ENCODE measurements around the gene IQCN. TPM values are rescaled to one million over a fixed set of nuclear protein-coding genes. Genes with fewer than 3 reads are reported as not detected.
A peak's percentile ranks its signal among the peaks of the same experiment; 100 is the strongest.

Gene IQCN
- total and polyA plus RNA-seq, 2 experiments from 2014 or later = 0.35 TPM; not detected in 1

- Histone ChIP-seq H3K27me3 (ENCODE audit: insufficient read depth) (no peaks in the 10 kb centered on the region), H3K4me1 (ENCODE audit: insufficient read depth) (peaks cover 12% of the 10 kb centered on the region; the same call in 1 of the 2 replicates), H3K27ac (ENCODE audit: low read depth) (peak overlapping the region; percentile 80; the same call in 1 of the 2 replicates), H3K4me3 (peak overlapping the region; percentile 37; the same call in 1 of the 2 replicates), H2AFZ (peak overlapping the region; percentile 81), H3K9me2 (ENCODE audit: insufficient read depth) (no peaks in the 10 kb centered on the region), H3K79me2 (replicated peaks; ENCODE audit: insufficient read depth) (no peaks in the 10 kb centered on the region), H4K20me1 (replicated peaks; ENCODE audit: insufficient read depth) (no peaks in the 10 kb centered on the region), H3K36me3 (ENCODE audit: insufficient read depth) (no peaks in the 10 kb centered on the region), H3F3A (replicated peaks; ENCODE audit: low read depth) (peaks cover 7% of the 10 kb centered on the region), H3K4me2 (peak overlapping the region; percentile 72)
- H3K9me3 Mint-ChIP-seq = no peaks in the 10 kb centered on the region
- peak; percentile 86 for ATAC-seq
- H3K4me3 Mint-ChIP-seq = peak overlapping the region; percentile 14; the same call in 1 of the 3 replicates
- no peak for TF ChIP-seq NANOG (IDR thresholded peaks at IDR 0.05; ENCODE audit: borderline replicate concordance)
- TF ChIP-seq CTCF (conservative IDR thresholded peaks at IDR 0.05; ENCODE audit: low read depth in 2 of 2) = peak; percentile 51 to 78
- H3K36me3 Mint-ChIP-seq (ENCODE audit: low read depth) = no peaks in the 10 kb centered on the region
- H3K27ac Mint-ChIP-seq = no peak overlapping the region
- peak; percentile 71 for DNase-seq (ENCODE audit: low spot score)
- peaks cover 14% of the 10 kb centered on the region for H3K27me3 Mint-ChIP-seq (ENCODE audit: insufficient read depth, low read depth, poor library complexity)
- peaks cover 8% of the 10 kb centered on the region for H3K4me1 Mint-ChIP-seq
These were observed 19.4 kb downstream of the IQCN start for GRCh38 chr19:18254546-18255503.

GRCh38 chr19:18253716-18254115 is 20.5 kb downstream of the IQCN start:
- no peaks in the 10 kb centered on the region for H3K9me2 ChIP-seq (ENCODE audit: insufficient read depth)
- no peaks in the 10 kb centered on the region for H3K36me3 Mint-ChIP-seq (ENCODE audit: low read depth)
- peaks cover 12% of the 10 kb centered on the region; the same call in 1 of the 2 replicates for H3K4me1 ChIP-seq (ENCODE audit: insufficient read depth)
- H2AFZ ChIP-seq = no peak overlapping the region
- H3K36me3 ChIP-seq (ENCODE audit: insufficient read depth) = no peaks in the 10 kb centered on the region
- no peak for ATAC-seq
- H3K79me2 ChIP-seq (replicated peaks; ENCODE audit: insufficient read depth) = no peaks in the 10 kb centered on the region
- H3K9me3 Mint-ChIP-seq = no peaks in the 10 kb centered on the region
- no peak overlapping the region for H3K4me2 ChIP-seq
- H3K27ac Mint-ChIP-seq = no peak overlapping the region
- H3K27me3 ChIP-seq (ENCODE audit: insufficient read depth) = no peaks in the 10 kb centered on the region
- peaks cover 7% of the 10 kb centered on the region for H3F3A ChIP-seq (replicated peaks; ENCODE audit: low read depth)
- H4K20me1 ChIP-seq (replicated peaks; ENCODE audit: insufficient read depth) = no peaks in the 10 kb centered on the region
- TF ChIP-seq POLR2AphosphoS5 (IDR thresholded peaks at IDR 0.05; ENCODE audit: low read depth) (no peak), CTCF (conservative IDR thresholded peaks at IDR 0.05; ENCODE audit: low read depth in 2 of 2) (no peak), JUNB (IDR thresholded peaks at IDR 0.05; ENCODE audit: unreplicated experiment) (no peak), ZNF331 (CRISPR knock-in tag; IDR thresholded peaks at IDR 0.05; ENCODE audit: low read depth) (no peak), STAT1 (IDR thresholded peaks at IDR 0.05; ENCODE audit: unreplicated experiment) (no peak), ETS1 (IDR thresholded peaks at IDR 0.05) (no peak), EZH2phosphoT487 (IDR thresholded peaks at IDR 0.05; ENCODE audit: unreplicated experiment) (no peak), ZNF114 (CRISPR knock-in tag; IDR thresholded peaks at IDR 0.05) (no peak), CREB1 (CRISPR knock-in tag; IDR thresholded peaks at IDR 0.05; ENCODE audit: low read depth) (no peak), REST (IDR thresholded peaks at IDR 0.05; ENCODE audit: unreplicated experiment) (no peak)
- no peak overlapping the region for H3K27ac ChIP-seq (ENCODE audit: low read depth)
- no peak for DNase-seq (ENCODE audit: low spot score)
- H3K4me3 ChIP-seq = no peak overlapping the region
- no peak overlapping the region for H3K4me3 Mint-ChIP-seq
- peaks cover 12% of the 10 kb centered on the region for H3K27me3 Mint-ChIP-seq (ENCODE audit: insufficient read depth, low read depth, poor library complexity)
- peaks cover 8% of the 10 kb centered on the region for H3K4me1 Mint-ChIP-seq
